Activated T-helper 17 cell treated with anti-CD3 and anti-CD28 coated beads, Interleukin-2, amount 50 U/mL, for 72 hours (primary cell): ENCODE measurements around the gene KIAA0586. TPM values are rescaled to one million over a fixed set of nuclear protein-coding genes. Genes with fewer than 3 reads are reported as not detected.
"Not testable (repeated sequence)": the region's sequence is repeated elsewhere in the genome, so short reads cannot be mapped to it uniquely, and the experiment has no call there.

Experiments
- ATAC-seq: fragments of 150-1000 bp; cut with Tn5 transposase; replicated peaks from 2 replicates; pipeline ENCODE4 v1.10.0; 2021; ENCODE audit warnings: mild to moderate bottlenecking, moderate library complexity
- H3K27ac Mint-ChIP-seq: one replicate; pipeline ENCODE4 v1.8.0; 2022; ENCODE audit warnings: mixed read lengths
- H3K27me3 Mint-ChIP-seq: one replicate; pipeline ENCODE4 v1.8.0; 2022; ENCODE audit warnings: mixed read lengths
- H3K36me3 Mint-ChIP-seq: one replicate; pipeline ENCODE4 v1.8.0; 2022; ENCODE audit warnings: low read depth, mild to moderate bottlenecking, mixed read lengths
- H3K4me1 Mint-ChIP-seq: one replicate; pipeline ENCODE4 v1.8.0; 2022; ENCODE audit warnings: mixed read lengths
- H3K4me3 Mint-ChIP-seq: one replicate; pipeline ENCODE4 v1.8.0; 2022; ENCODE audit warnings: mild to moderate bottlenecking, mixed read lengths
- H3K9me3 Mint-ChIP-seq: one replicate; pipeline ENCODE4 v1.8.0; 2022; ENCODE audit warnings: mixed read lengths
- total RNA-seq, 2 donors: library from RNA; stranded (reverse); gene quantifications; one replicate each; pipeline ENCODE4 v1.2.3, GENCODE V29; 2022

KIAA0586 gene
- total RNA-seq, 2 donors from 2014 or later, result 39.7 to 40.6 TPM

DNA sequence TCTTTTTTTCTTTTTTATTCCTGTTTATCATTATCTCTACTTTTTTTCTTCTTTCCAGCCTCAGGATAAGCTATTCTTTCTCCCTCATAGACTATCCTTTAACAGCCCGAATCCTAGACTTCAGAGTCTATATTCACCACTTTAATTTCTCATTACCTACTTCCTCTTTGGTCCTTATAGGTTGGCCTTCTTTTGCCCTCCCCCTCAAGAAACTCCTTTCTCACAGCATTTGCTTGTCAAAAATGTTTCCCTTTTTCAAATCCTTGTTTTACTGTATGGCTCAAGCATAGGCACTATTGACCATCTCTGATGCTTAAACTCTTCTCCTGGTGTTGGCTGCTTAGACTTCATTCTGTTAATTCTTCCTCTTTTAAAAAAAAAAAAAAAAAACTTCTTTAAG lies 52.5 kb downstream of the KIAA0586 start:
- Mint-ChIP-seq H3K27ac (peak overlapping the region; percentile 19), H3K4me1 (no peaks in the 10 kb centered on the region), H3K9me3 (no peaks in the 10 kb centered on the region), H3K27me3 (no peaks in the 10 kb centered on the region), H3K36me3 (peaks cover 76% of the 10 kb centered on the region), H3K4me3 (no peak overlapping the region)
- ATAC-seq, result no peak

DNA sequence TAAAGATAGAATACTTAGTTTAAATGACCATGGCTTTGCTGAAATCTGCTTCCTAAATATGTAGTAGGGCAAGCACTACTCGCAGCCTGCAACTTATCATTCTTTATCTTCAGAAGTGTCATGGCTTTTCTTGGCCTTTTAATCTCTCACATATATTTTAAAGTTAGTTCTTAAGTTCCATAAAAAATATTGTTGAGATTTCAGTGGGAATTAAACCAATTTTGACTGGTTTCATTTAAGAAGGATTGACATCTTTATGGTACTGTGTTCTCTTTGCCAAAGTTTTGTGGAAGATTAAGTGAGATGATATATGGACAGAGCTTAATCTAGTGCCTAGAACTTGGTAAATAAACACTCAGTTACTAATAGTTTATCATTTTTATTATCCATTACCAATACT lies 56.7 kb downstream of the KIAA0586 start:
- Mint-ChIP-seq H3K27ac (no peak overlapping the region), H3K36me3 (peaks cover 68% of the 10 kb centered on the region), H3K27me3 (no peaks in the 10 kb centered on the region), H3K4me1 (no peaks in the 10 kb centered on the region), H3K4me3 (no peak overlapping the region), H3K9me3 (no peaks in the 10 kb centered on the region)
- no peak for ATAC-seq

DNA sequence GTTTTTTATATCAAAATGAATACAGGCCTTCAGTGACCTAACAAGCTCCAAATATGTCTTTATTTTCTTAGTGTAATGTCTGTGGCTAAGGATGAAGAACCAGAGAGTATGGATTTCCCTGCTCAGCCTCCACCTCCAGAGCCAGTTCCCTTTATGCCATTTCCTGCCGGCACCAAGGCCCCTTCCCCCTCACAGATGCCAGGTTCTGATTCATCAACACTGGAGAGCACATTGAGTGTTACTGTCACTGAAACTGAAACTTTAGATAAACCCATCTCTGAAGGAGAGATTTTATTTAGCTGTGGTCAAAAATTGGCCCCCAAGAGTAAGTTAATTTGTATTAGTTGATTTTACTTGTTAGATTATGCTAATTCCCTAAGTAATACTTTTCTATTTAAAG lies 61.0 kb downstream of the KIAA0586 start:
- H3K4me1 Mint-ChIP-seq, result no peaks in the 10 kb centered on the region
- H3K4me3 Mint-ChIP-seq, result no peak overlapping the region
- H3K27me3 Mint-ChIP-seq, result no peaks in the 10 kb centered on the region
- H3K9me3 Mint-ChIP-seq, result no peaks in the 10 kb centered on the region
- peaks cover 51% of the 10 kb centered on the region for H3K36me3 Mint-ChIP-seq
- peak; percentile 72 for ATAC-seq
- peak overlapping the region; percentile 51 for H3K27ac Mint-ChIP-seq

DNA sequence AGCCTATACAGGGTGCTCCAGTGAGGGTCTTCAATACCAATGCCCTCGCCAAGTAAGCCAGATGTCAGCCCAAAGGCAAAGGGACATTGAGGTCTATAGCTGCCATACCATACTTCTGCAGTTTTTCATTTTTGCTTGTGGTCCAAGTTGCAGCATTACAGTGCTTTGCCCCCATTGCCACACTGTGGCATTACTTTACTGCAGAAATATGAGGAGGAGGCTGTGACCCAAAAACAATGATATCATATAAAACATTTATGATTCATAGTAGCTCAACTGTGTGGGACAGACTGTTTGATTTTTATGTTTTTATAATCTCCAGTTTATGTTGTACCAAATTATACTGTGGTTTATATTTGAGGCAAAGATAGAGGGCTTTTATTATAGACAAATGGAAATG lies 64.1 kb downstream of the KIAA0586 start:
- no peak overlapping the region for H3K4me3 Mint-ChIP-seq
- no peak for ATAC-seq

DNA sequence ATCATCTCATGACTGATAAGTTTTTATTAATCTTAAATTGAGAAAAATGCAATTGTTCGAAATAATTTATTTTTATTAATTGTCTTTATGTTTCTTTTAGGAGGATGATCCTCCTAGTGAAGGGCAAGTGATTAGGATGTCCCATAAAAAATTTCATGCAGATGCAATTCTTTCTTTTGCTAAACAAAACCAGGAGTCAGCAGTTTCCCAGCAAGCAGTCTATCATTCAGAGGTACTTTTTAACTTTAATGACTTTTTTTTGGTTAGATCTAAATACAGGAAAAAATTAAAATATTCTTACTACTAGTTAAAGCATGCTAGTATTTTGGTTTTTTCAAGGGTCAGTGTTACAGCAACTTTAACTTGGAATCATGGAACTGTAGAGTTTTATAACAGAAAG lies 64.5 kb downstream of the KIAA0586 start:
- H3K27ac Mint-ChIP-seq, result no peak overlapping the region
- no peaks in the 10 kb centered on the region for H3K9me3 Mint-ChIP-seq
- no peak overlapping the region for H3K4me3 Mint-ChIP-seq
- no peaks in the 10 kb centered on the region for H3K27me3 Mint-ChIP-seq
- no peak for ATAC-seq
- no peaks in the 10 kb centered on the region for H3K4me1 Mint-ChIP-seq
- peaks cover 46% of the 10 kb centered on the region for H3K36me3 Mint-ChIP-seq

More for the DNA sequence above, 64.1 kb downstream of the KIAA0586 start:
- H3K9me3 Mint-ChIP-seq, result no peaks in the 10 kb centered on the region
- no peaks in the 10 kb centered on the region for H3K27me3 Mint-ChIP-seq
- no peaks in the 10 kb centered on the region for H3K4me1 Mint-ChIP-seq
- no peak overlapping the region for H3K27ac Mint-ChIP-seq
- H3K36me3 Mint-ChIP-seq, result peaks cover 48% of the 10 kb centered on the region

DNA sequence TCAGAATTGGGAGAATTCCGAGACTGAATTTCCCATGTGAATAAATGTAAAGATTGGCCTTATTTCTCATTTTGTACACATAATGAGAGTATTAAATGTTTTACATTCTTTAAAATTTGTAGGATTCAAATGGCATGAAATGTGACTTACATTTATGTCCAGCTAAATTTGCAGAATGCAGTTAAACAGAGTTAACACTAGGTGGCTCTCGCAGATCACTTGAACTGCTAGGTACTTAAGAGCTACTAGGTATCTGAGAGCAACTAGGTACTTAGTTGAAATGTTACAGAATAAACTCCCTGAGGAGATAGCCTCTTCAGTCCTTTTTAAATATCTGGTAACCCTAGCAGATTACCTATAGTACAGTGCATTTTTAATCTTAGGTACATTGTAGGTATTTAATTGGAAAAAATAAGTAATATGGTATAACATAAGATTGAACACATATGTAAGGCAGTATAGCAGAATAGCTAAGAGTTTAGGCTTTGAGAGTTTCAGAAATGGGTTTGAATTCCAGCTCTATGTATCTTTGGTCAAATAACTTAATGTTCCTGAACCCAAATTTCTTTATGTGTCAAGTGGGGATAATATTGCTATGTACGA lies 73.8 kb downstream of the KIAA0586 start:
- Mint-ChIP-seq H3K27me3 (no peaks in the 10 kb centered on the region), H3K36me3 (peaks cover 71% of the 10 kb centered on the region), H3K4me3 (no peak overlapping the region), H3K27ac (no peak overlapping the region), H3K9me3 (no peaks in the 10 kb centered on the region), H3K4me1 (no peaks in the 10 kb centered on the region)
- peak; percentile 63 for ATAC-seq

DNA sequence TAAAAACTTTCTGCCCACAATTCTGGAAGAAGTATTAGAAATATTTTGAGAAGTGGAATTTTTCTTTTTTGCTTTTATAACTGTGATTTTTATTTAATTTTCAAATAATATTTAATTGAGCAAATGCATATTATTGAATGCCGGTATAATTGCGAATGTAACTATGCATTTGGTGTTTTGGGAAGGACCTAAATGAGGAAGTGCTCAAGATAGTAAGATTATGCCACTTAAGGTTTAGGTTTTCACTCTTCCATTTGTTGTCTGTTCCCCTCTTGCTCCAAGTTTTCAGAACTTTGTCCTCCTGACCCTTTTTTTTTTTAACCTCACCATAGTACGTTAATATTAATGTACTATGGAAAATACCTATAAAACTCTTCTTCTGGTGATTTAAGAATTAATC lies 85.8 kb downstream of the KIAA0586 start:
- Mint-ChIP-seq H3K36me3 (peaks cover 80% of the 10 kb centered on the region), H3K27ac (no peak overlapping the region), H3K27me3 (no peaks in the 10 kb centered on the region), H3K4me1 (no peaks in the 10 kb centered on the region), H3K4me3 (no peak overlapping the region), H3K9me3 (no peaks in the 10 kb centered on the region)
- no peak for ATAC-seq

DNA sequence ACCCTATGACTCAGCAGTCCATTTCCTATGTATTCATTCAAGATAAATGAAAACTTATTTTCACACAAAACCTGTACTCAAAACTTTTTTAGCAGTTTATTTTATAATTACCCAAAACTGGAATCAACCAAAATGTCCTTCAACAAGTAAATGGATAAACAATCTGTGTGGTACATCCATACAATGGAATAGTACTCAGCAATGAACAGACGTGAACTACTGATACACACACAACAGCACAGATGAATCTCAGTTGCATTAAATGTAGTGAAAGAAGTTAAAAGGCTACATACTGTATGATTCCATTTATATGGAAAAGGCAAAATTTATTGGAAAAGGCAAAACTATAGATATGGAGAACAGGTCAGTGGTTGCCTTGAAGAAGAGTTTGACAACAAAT lies 90.1 kb downstream of the KIAA0586 start:
- no peak overlapping the region for H3K27ac Mint-ChIP-seq
- no peaks in the 10 kb centered on the region for H3K4me1 Mint-ChIP-seq
- peaks cover 81% of the 10 kb centered on the region for H3K36me3 Mint-ChIP-seq
- no peak overlapping the region for H3K4me3 Mint-ChIP-seq
- ATAC-seq, result no peak
- H3K9me3 Mint-ChIP-seq, result no peaks in the 10 kb centered on the region
- no peaks in the 10 kb centered on the region for H3K27me3 Mint-ChIP-seq

DNA sequence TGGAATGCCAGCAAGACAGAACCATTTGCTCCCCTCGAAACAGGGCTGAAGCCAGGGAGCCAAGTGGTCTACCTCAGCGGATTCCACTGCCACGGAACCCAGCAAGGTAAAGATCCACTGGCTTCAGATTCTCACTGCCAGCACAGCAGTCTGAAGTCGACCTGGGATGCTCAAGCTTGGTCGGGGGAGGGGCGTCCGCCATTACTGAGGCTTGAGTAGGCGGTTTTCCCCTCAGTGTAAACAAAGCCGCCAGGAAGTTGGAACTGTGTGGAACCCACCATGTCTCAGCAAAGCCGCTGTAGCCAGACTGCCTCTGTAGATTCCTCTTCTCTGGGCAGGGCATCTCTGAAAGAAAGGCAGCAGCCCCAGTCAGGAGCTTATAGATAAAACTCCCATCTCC lies 98.2 kb downstream of the KIAA0586 start:
- not testable (repeated sequence) for ATAC-seq, H3K4me3 Mint-ChIP-seq, H3K27me3 Mint-ChIP-seq, H3K4me1 Mint-ChIP-seq, H3K27ac Mint-ChIP-seq
- peaks cover 15% of the 10 kb centered on the region for H3K9me3 Mint-ChIP-seq
- peaks cover 21% of the 10 kb centered on the region for H3K36me3 Mint-ChIP-seq

DNA sequence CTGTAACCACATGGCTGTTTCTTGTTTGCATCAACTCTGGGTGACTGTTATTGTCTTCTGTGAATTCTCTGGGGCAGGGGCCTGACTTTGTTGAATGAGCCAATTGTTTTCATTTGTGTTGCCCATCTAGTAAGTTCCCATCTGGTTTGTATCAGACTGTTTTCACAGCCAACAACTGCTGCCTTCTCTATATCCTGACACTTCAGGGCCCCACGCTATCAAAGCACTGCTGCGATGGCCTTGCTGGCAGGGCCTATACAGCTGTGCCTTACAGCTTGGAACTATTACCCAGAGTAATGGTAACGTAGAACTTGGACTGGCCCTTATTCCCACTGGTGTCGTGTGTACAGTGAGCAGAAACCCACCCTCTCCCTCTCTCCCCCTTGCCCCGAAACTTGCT lies 105.9 kb downstream of the KIAA0586 start:
- no peak overlapping the region for H3K4me3 Mint-ChIP-seq
- H3K27ac Mint-ChIP-seq, result peak overlapping the region; percentile 32
- H3K36me3 Mint-ChIP-seq, result no peaks in the 10 kb centered on the region
- H3K4me1 Mint-ChIP-seq, result no peaks in the 10 kb centered on the region
- no peaks in the 10 kb centered on the region for H3K27me3 Mint-ChIP-seq
- no peak for ATAC-seq
- peaks cover 5% of the 10 kb centered on the region for H3K9me3 Mint-ChIP-seq

DNA sequence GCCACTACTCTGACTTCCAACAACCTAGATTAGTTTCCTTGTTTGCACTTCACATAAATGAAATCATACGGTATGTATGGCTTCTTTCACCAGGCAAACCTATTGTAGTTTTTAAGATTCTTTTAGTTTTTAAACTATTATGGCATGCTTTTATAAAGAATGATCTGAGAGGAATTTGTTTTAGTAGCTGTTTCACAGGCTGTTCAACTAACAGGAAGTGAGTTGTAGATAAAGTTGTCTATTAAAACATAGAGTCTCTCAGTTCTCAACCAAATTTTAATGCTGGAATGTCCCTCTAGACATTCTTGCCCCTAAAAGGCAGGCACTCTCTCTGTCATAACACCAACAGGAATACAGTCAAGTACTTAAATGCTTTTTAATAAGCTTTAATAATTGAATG lies 107.5 kb downstream of the KIAA0586 start:
- Mint-ChIP-seq H3K27me3 (no peaks in the 10 kb centered on the region), H3K27ac (peak overlapping the region; percentile 21), H3K9me3 (no peaks in the 10 kb centered on the region), H3K36me3 (no peaks in the 10 kb centered on the region), H3K4me1 (no peaks in the 10 kb centered on the region), H3K4me3 (no peak overlapping the region)
- ATAC-seq, result no peak

DNA sequence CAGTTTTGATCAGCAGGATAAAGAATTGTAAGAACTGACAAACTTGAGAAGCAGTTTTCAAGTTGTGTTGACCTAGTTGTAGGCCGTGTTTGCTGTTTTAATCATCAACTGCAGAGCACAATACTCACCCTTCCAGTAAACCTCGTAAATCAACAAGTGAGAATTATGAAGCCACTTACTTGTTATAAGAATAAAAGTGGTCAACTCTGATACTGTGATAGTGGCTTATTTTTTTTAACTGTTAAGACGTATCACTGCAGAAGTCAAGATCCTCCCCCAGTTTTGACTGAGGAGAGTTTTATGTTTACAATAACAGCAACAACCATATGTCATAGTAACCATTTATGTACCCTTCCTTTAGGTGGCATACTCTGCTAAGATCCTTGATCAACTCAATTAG lies 109.5 kb downstream of the KIAA0586 start:
- ATAC-seq, result peak; percentile 52
- Mint-ChIP-seq H3K27ac (peak overlapping the region; percentile 32), H3K4me1 (no peaks in the 10 kb centered on the region), H3K4me3 (no peak overlapping the region), H3K27me3 (no peaks in the 10 kb centered on the region), H3K36me3 (peaks cover 15% of the 10 kb centered on the region), H3K9me3 (no peaks in the 10 kb centered on the region)

DNA sequence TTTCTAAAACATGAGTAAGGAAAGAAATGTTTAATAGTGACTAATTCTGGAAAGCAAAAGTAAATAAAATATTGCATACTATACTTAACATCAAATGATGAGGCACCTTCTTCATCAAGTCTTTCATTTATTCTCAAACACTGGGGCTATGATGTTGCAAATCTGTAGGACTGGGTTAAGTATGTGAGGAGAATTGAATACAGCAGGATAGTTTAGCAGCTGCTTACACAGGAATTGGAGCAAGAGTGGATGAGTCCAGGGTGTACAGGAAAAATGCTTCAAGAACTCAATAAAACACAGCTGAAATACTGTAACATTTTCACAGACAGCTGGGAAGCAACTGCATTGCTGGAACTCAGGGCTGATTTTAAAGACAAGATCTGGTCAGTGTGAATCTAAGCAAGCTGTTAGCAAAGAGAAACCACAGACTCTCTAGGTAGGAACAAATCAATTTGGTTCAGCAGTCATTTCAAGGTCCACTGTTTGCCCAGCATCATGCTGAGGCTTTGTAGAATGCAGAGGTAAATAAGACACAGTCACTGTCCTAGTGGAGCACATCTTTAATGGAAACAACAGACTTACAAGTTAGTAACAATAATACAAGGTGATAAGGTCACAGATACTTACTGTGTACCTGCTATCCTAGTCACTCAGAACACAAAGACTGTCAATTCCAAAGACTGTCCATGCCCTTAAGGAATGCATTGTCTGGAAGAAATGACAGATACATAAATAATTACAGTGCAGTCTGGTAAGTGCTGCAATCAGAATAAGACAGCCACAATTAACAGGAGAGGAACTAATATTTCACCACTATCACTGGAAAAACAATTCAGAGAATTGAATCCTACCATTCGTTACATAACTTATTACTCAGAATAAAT lies 113.5 kb downstream of the KIAA0586 start:
- no peaks in the 10 kb centered on the region for H3K9me3 Mint-ChIP-seq
- H3K4me3 Mint-ChIP-seq, result no peak overlapping the region
- H3K4me1 Mint-ChIP-seq, result no peaks in the 10 kb centered on the region
- no peak for ATAC-seq
- peaks cover 32% of the 10 kb centered on the region for H3K36me3 Mint-ChIP-seq
- H3K27me3 Mint-ChIP-seq, result no peaks in the 10 kb centered on the region
- no peak overlapping the region for H3K27ac Mint-ChIP-seq

DNA sequence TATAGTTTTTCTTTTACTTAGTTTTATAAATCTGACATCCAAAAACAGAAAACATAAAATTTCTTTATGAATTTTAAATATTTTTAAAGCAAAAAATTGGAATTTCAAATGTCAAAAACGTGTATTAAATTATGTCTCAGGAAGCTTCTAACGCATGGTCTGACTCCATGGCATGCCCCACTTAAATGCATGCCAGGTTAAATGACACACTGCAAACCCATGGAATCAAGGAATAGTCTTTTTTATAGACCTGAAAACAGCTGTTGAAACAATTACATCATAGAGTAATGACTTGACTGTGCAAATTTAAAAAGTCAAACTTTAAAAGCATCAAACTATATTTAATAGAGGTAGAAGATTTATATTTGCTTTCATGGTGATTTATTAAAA lies 114.1 kb downstream of the KIAA0586 start:
- no peak overlapping the region for H3K4me3 Mint-ChIP-seq
- no peak overlapping the region for H3K27ac Mint-ChIP-seq
- no peaks in the 10 kb centered on the region for H3K9me3 Mint-ChIP-seq
- H3K36me3 Mint-ChIP-seq, result peaks cover 32% of the 10 kb centered on the region
- ATAC-seq, result no peak
- no peaks in the 10 kb centered on the region for H3K4me1 Mint-ChIP-seq
- H3K27me3 Mint-ChIP-seq, result no peaks in the 10 kb centered on the region

DNA sequence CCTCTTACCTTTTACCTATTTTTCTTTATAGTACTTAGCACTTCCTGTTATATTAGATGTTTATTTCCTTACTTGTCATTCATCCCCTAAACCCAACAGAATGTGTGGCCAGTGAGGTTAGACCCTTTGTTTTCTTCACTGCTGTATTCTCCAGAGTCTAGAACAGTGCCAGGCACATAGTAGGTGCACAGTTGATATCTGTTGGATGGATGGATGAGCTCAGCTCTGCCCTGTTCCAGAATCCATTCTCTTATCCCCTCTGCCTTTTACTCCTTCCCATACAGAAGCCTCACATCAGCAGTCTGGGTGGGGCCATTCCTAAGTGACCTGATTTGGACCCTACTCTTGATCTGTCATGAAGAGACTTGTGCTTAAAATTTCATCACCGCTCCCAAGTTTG lies 115.7 kb downstream of the KIAA0586 start:
- H3K36me3 Mint-ChIP-seq, result peaks cover 32% of the 10 kb centered on the region
- H3K9me3 Mint-ChIP-seq, result no peaks in the 10 kb centered on the region
- no peaks in the 10 kb centered on the region for H3K27me3 Mint-ChIP-seq
- no peak for ATAC-seq
- no peak overlapping the region for H3K27ac Mint-ChIP-seq
- H3K4me3 Mint-ChIP-seq, result no peak overlapping the region
- no peaks in the 10 kb centered on the region for H3K4me1 Mint-ChIP-seq
